Activated T-cell treated with anti-CD3 and anti-CD28 coated beads for 48 hours (primary cell): ENCODE results near the gene CAPG.
"Not testable (repeated sequence)": the region's sequence is repeated elsewhere in the genome, so short reads cannot be mapped to it uniquely, and the experiment has no call there.

Source experiments
- DNase-seq: peaks from one replicate; pipeline ENCODE4 v3.0.0-alpha.2; 2020; ENCODE audit warnings: low read depth

The CAPG gene

GRCh38 chr2:85409845-85410583, at the start of gene CAPG:
Gene CAPG (minus strand): TSS chr2:85410366. CDS start chr2:85402145, 8,221 bp downstream.
- no peak for DNase-seq

GRCh38 chr2:85459771-85460170, 49.6 kb upstream of the CAPG start:
- no peak for DNase-seq

GRCh38 chr2:85458601-85459563, 48.7 kb upstream of the CAPG start:
- no peak for DNase-seq

GRCh38 chr2:85457877-85458316, 47.7 kb upstream of the CAPG start:
- no peak for DNase-seq

GRCh38 chr2:85457043-85457442, 46.9 kb upstream of the CAPG start:
- DNase-seq, result no peak

- no peak for DNase-seq
Measured at GRCh38 chr2:85455552-85456090, 45.5 kb upstream of the CAPG start.

GRCh38 chr2:85453571-85453970, 43.4 kb upstream of the CAPG start:
- DNase-seq, result no peak

GRCh38 chr2:85452237-85452636, 42.1 kb upstream of the CAPG start:
- no peak for DNase-seq

GRCh38 chr2:85449214-85449588, 39.0 kb upstream of the CAPG start:
- no peak for DNase-seq

GRCh38 chr2:85448461-85449213, 38.5 kb upstream of the CAPG start:
- no peak for DNase-seq

GRCh38 chr2:85447222-85447585, 37.0 kb upstream of the CAPG start:
- no peak for DNase-seq

- DNase-seq, result no peak
Measured at GRCh38 chr2:85446296-85447221, 36.4 kb upstream of the CAPG start.

GRCh38 chr2:85445316-85446295, 35.4 kb upstream of the CAPG start:
- DNase-seq, result no peak

GRCh38 chr2:85444629-85445172, 34.5 kb upstream of the CAPG start:
- no peak for DNase-seq

GRCh38 chr2:85441864-85442263, 31.7 kb upstream of the CAPG start:
- no peak for DNase-seq

GRCh38 chr2:85440729-85441128, 30.6 kb upstream of the CAPG start:
- DNase-seq, result no peak

- no peak for DNase-seq
Measured at GRCh38 chr2:85439986-85440385, 29.8 kb upstream of the CAPG start.

- not testable (repeated sequence) for DNase-seq
Measured at GRCh38 chr2:85439569-85439968, 29.4 kb upstream of the CAPG start.

GRCh38 chr2:85439025-85439472, 28.9 kb upstream of the CAPG start:
- no peak for DNase-seq
